Measurements from ENCODE around the gene FAM89B.
A peak's percentile ranks its signal among the peaks of the same experiment; 100 is the strongest.

FAM89B gene

DNA sequence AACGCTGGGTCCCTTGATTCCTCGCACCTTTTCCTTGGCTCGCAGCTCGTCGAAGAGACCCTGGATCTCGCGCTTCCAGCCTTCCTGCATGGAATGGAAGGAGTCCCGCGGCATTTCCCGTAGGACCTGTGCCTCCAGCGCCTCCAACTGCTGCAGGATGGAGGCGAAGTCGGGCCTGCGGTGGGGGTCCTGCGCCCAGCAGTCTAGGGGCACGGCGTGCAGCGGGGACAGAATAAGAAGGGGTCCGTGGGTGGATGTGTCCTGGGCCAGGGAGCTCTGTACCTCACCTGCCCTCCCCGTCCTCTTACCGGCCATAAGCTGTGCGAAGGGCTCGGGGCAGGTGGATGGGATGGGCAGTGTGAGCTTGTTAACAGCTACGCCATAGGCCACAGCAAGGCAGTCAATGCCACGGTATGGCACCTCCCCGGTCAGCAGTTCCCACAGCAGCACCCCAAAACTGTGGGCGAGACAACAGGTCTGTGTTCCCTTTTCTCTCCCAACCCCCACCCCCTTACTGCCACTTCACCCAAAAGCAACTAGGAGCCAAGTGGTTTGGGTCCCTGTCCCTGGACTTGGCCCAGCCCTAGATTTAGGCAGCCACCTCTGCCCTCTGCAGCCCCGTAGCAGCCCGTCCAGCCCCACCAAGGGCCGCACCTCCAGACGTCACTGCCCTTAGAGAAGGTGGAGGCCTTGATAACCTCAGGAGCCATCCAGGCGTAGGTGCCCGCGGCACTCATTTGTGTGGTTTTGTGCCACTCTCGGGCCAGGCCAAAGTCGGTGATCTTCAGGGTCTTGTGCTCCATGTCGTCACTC, 35.5 kb downstream of the FAM89B start:
- no peak overlapping the region for H3K4me3 ChIP-seq (ENCODE audit: low read depth, low read length)
- TF ChIP-seq CTCF (IDR thresholded peaks at IDR 0.05; ENCODE audit: low read depth, low read length): no peak

GRCh38 chr11:65609229-65609628, 36.9 kb downstream of the FAM89B start:
- TF ChIP-seq CTCF (IDR thresholded peaks at IDR 0.05; ENCODE audit: low read depth, low read length): no peak
- no peak overlapping the region for H3K4me3 ChIP-seq (ENCODE audit: low read depth, low read length)

DNA sequence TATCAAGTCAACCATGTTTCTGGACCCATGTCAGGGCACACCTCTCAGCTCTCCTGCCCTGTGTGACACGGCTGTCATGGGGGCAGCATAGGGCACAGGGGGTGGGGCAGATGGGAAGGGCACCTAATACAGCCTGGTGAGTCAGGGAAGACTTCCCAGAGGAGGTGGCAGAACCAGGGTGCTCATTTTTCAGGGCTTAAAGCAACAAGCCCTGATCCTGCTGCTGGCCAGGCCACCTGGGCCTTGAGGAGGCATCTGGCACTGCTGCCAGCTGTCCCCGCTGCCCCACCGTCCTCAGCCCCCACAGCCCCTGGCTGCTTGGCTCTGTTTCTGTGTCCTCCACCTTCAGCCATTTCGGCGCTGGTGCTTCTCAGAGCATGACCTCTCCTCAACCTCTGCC, 37.3 kb downstream of the FAM89B start:
- no peak for TF ChIP-seq CTCF (IDR thresholded peaks at IDR 0.05; ENCODE audit: low read depth, low read length)
- H3K4me3 ChIP-seq (ENCODE audit: low read depth, low read length): no peak overlapping the region

GRCh38 chr11:65610404-65610803, 38.1 kb downstream of the FAM89B start:
- H3K4me3 ChIP-seq (ENCODE audit: low read depth, low read length): no peak overlapping the region
- no peak for TF ChIP-seq CTCF (IDR thresholded peaks at IDR 0.05; ENCODE audit: low read depth, low read length)

- peak overlapping the region; percentile 77 for H3K4me3 ChIP-seq (ENCODE audit: low read depth, low read length)
- TF ChIP-seq CTCF (IDR thresholded peaks at IDR 0.05; ENCODE audit: low read depth, low read length): no peak
Measured at GRCh38 chr11:65611028-65611757, 38.9 kb downstream of the FAM89B start.

GRCh38 chr11:65611758-65612603, 39.6 kb downstream of the FAM89B start:
- peak overlapping the region; percentile 77 for H3K4me3 ChIP-seq (ENCODE audit: low read depth, low read length)
- TF ChIP-seq CTCF (IDR thresholded peaks at IDR 0.05; ENCODE audit: low read depth, low read length): no peak
